Tibial nerve (tissue), 4 donors: ENCODE data around the gene FDX1. TPM values are rescaled to one million over a fixed set of nuclear protein-coding genes. Genes with fewer than 3 reads are reported as not detected.
A peak's percentile ranks its signal among the peaks of the same experiment; 100 is the strongest.

Experiments
- DNase-seq, 2 donors: peaks; one replicate each; pipeline ENCODE4 v3.0.0-alpha.2; 2019; ENCODE audit warnings: low spot score in 2 of 2
- H3K27ac ChIP-seq, 4 donors: fragments of 200-600 bp; sonication (generic) in 3 of 4; one replicate each; pipeline ENCODE4 v1.5.1; 2017 to 2019; ENCODE audit warnings: mild to moderate bottlenecking in 1 of 4
- H3K27me3 ChIP-seq, 2 donors: fragments of 200-600 bp; sonication (generic) in 1 of 2; one replicate each; pipeline versions ENCODE4 v1.5.1 to v1.6.0; 2017 to 2019
- H3K36me3 ChIP-seq, 3 donors: fragments of 200-600 bp; sonication (generic); one replicate each; pipeline ENCODE4 v1.5.1; 2018 to 2019
- H3K4me1 ChIP-seq, 4 donors: fragments of 200-600 bp; sonication (generic) in 3 of 4; one replicate each; pipeline ENCODE4 v1.5.1; 2017 to 2019
- H3K4me3 ChIP-seq, 4 donors: fragments of 200-600 bp; sonication (generic) in 3 of 4; one replicate each; pipeline ENCODE4 v1.5.1; 2017 to 2019; ENCODE audit warnings: mild to moderate bottlenecking in 1 of 4, moderate library complexity in 1 of 4
- H3K9me3 ChIP-seq, 4 donors: fragments of 200-600 bp; sonication (generic) in 3 of 4; one replicate each; pipeline ENCODE4 v1.5.1; 2017 to 2019
- EP300 ChIP-seq, 2 donors: sonication (generic); formaldehyde crosslinking; IDR thresholded peaks; one replicate each; pipeline ENCODE4 v1.6.1; 2017; ENCODE audit warnings: antibody characterized with exemption in 2 of 2, mild to moderate bottlenecking in 1 of 2
- POLR2A ChIP-seq, 2 donors: fragments of 450-650 bp; IDR thresholded peaks; one replicate each; pipeline ENCODE4 v1.6.1; 2017; ENCODE audit warnings: antibody characterized with exemption in 2 of 2, mild to moderate bottlenecking in 2 of 2, moderate library complexity in 2 of 2
- WGBS, 2 donors: methylation state at CpG; one replicate each; pipeline ENCODE4 v1.1.5; 2018; 5-methylcytosine and 5-hydroxymethylcytosine counted together
- total RNA-seq, 4 donors: library from RNA; depleted of rRNA; stranded (reverse); fragments of >200 nt; gene quantifications; one replicate each; pipeline ENCODE4 v1.1.0, GENCODE V29; 2016
- TF ChIP-seq, protein P1 (sequence below), 5 experiments: fragments of 200-600 bp in 3 of 5; fragments of 450-650 bp in 2 of 5; sonication (generic) in 3 of 5; IDR thresholded peaks; one replicate each; pipeline ENCODE4 v1.5.1; 2016 to 2019; ENCODE audit warnings: antibody characterized with exemption in 5 of 5, mild to moderate bottlenecking in 3 of 5, moderate library complexity in 2 of 5

Gene FDX1
- total RNA-seq, 4 donors from 2014 or later = 13.9 to 19.9 (median 16.6) TPM

DNA sequence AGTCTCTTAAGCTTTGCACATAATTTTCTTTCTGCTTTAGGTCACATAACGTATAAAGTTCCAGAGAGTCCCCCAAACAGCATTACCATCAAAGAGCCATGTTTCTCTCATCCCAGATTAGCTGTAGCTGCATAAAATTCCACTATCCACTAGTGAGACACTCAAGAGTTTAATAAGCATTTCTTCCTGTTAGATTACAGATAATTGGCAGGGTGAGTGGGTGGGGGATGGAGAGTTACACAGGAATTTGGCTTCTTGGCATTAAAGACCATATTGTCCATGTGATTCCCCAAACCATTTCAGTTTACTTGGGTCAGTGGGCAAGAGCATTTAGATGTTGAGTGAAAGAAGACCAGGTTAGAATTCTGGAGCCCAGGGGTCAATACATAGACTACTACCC is 82.3 kb downstream of the FDX1 start:
- no peak for DNase-seq
- H3K27ac ChIP-seq = no peak overlapping the region
- WGBS, 2 donors = 76 to 83% methylated on average over 1 of the region's 1 CpG
- no peak overlapping the region for H3K4me3 ChIP-seq
- no peaks in the 10 kb centered on the region for H3K27me3 ChIP-seq
- no peaks in the 10 kb centered on the region for H3K9me3 ChIP-seq
- TF ChIP-seq, protein P1, sequence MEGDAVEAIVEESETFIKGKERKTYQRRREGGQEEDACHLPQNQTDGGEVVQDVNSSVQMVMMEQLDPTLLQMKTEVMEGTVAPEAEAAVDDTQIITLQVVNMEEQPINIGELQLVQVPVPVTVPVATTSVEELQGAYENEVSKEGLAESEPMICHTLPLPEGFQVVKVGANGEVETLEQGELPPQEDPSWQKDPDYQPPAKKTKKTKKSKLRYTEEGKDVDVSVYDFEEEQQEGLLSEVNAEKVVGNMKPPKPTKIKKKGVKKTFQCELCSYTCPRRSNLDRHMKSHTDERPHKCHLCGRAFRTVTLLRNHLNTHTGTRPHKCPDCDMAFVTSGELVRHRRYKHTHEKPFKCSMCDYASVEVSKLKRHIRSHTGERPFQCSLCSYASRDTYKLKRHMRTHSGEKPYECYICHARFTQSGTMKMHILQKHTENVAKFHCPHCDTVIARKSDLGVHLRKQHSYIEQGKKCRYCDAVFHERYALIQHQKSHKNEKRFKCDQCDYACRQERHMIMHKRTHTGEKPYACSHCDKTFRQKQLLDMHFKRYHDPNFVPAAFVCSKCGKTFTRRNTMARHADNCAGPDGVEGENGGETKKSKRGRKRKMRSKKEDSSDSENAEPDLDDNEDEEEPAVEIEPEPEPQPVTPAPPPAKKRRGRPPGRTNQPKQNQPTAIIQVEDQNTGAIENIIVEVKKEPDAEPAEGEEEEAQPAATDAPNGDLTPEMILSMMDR (IDR thresholded peaks at IDR 0.05) = no peak
- no peak for TF ChIP-seq EP300 (IDR thresholded peaks at IDR 0.05)
- TF ChIP-seq POLR2A (IDR thresholded peaks at IDR 0.05) = no peak
- H3K36me3 ChIP-seq = no peaks in the 10 kb centered on the region
- H3K4me1 ChIP-seq = peaks cover 0 to 14% (median 0%) of the 10 kb centered on the region in 4 donors

DNA sequence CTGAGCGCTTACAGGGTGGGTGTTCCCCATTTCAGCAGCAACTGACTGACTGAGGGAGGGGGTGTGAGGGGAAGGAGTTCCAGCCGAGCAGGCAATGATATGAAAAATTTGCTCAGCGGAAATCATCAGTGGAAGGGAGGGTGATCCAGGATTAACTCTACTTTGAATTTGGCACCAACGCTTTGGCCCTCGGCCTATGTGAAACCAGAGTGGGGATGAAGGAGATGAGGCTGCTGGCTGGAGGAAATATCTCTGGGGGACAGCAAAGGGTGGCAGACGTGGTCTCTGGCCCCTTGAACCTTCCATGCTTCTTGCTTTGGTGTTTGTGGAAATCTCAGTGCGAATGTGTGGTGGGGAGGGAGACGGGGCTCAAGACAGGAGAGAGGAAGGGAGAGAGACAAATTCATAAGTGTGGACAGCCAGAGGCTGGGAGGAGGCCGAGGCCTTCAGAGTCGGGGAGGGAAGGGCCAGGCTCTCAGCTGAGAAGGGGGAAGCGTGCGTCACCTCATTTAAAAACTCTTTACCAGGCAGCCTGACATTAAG is 83.6 kb downstream of the FDX1 start:
- Histone ChIP-seq H3K27me3 (no peaks in the 10 kb centered on the region), H3K9me3 (no peaks in the 10 kb centered on the region), H3K36me3 (no peaks in the 10 kb centered on the region), H3K4me1 (peaks cover 0 to 14% (median 0%) of the 10 kb centered on the region in 4 donors), H3K27ac (peak overlapping the region in 1 of 4 donors; percentile 33), H3K4me3 (no peak overlapping the region)
- WGBS, 2 donors = 65% methylated on average over 12 of the region's 12 CpGs
- DNase-seq = no peak
- TF ChIP-seq, protein P1 (IDR thresholded peaks at IDR 0.05) = no peak
- TF ChIP-seq POLR2A (IDR thresholded peaks at IDR 0.05) (no peak), EP300 (IDR thresholded peaks at IDR 0.05) (no peak)

DNA sequence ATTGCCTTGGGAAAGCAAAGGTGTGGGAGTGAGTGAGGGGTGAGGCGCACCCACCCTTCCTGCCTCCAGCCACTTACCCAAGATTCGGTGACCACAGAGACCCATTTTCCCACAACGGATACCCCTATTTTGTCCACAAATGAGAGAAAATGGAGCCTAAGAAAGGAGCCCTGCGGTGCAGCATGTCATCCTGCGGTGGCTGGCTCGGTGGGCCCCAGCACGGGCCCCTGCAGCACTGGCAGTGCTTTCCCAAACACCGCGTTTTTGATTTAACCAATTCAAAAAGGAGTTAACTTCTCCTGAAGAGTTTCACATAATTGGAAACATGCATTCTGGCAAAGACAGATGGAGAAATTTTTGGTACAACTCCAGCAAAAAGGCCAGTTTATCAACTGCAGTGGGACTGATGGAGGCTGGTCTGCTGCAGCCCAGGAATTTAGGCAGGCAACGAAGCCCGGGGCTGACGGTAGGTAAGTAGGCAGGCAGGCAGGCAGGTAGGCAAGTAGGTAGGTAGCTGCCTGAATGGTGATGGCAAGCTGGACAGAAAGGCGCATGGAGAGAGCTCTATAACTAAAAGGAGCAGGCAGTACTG is 84.2 kb downstream of the FDX1 start:
- TF ChIP-seq, protein P1 (IDR thresholded peaks at IDR 0.05) = no peak
- TF ChIP-seq EP300 (IDR thresholded peaks at IDR 0.05) (no peak), POLR2A (IDR thresholded peaks at IDR 0.05) (no peak)
- no peak overlapping the region for H3K4me3 ChIP-seq
- 65% methylated on average over 13 of the region's 13 CpGs for WGBS, 2 donors
- no peaks in the 10 kb centered on the region for H3K36me3 ChIP-seq
- H3K4me1 ChIP-seq = peaks cover 0 to 14% (median 0%) of the 10 kb centered on the region in 4 donors
- no peaks in the 10 kb centered on the region for H3K27me3 ChIP-seq
- no peaks in the 10 kb centered on the region for H3K9me3 ChIP-seq
- H3K27ac ChIP-seq = no peak overlapping the region
- DNase-seq = no peak

Other genes with a start within 250 kb of the FDX1 start
- 100 to 1,000 TPM in 1 of 4 donors, 10 to 100 TPM in 3; 59.8 to 120 (median 88.8) TPM for gene RDX, start 133.3 kb upstream of the FDX1 start, total RNA-seq